ENCODE results near the gene PLCL1. TPM values are rescaled to one million over a fixed set of nuclear protein-coding genes. Genes with fewer than 3 reads are reported as not detected.

PLCL1 gene
- polyA plus RNA-seq, 1 of the 3 experiments (the other 2 are of a cell fraction) = 7.7 TPM

GRCh38 chr2:197986977-197987376 lies 182.6 kb downstream of the PLCL1 start:
- TF ChIP-seq MAX (IDR thresholded peaks at IDR 0.05; ENCODE audit: low read depth) (no peak), MXI1 (IDR thresholded peaks at IDR 0.05; ENCODE audit: low read depth, low read length) (no peak), RCOR1 (IDR thresholded peaks at IDR 0.05; ENCODE audit: low read length) (peak; percentile 43; the same call in 1 of the 2 replicates), GATA2 (CRISPR knock-in tag; IDR thresholded peaks at IDR 0.05) (peak; percentile 18; the same call in 1 of the 2 replicates), TCF12 (IDR thresholded peaks at IDR 0.05) (peak; percentile 43), POLR2AphosphoS5 (IDR thresholded peaks at IDR 0.05; ENCODE audit: low read depth, low read length) (0 out of 2 replicates have a peak, but pooled peaks have one; percentile 14)
- TF ChIP-seq, protein P1, sequence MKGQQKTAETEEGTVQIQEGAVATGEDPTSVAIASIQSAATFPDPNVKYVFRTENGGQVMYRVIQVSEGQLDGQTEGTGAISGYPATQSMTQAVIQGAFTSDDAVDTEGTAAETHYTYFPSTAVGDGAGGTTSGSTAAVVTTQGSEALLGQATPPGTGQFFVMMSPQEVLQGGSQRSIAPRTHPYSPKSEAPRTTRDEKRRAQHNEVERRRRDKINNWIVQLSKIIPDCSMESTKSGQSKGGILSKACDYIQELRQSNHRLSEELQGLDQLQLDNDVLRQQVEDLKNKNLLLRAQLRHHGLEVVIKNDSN (IDR thresholded peaks at IDR 0.05; ENCODE audit: borderline replicate concordance, low read depth) = no peak
- Histone ChIP-seq H3K4me1 (ENCODE audit: control insufficient read depth in 1 of 2, insufficient read depth in 2 of 2, low read depth in 1 of 2, low read length in 1 of 2) (peaks cover 2 to 7% of the 10 kb centered on the region in 2 experiments), H3K36me3 (replicated peaks in 1 of 2; ENCODE audit: control insufficient read depth in 1 of 2, insufficient read depth in 2 of 2, low read length in 1 of 2) (no peaks in the 10 kb centered on the region), H3K4me2 (no peak overlapping the region), H3F3A (replicated peaks; ENCODE audit: insufficient read depth) (no peaks in the 10 kb centered on the region), H4K20me1 (ENCODE audit: insufficient read depth) (no peaks in the 10 kb centered on the region; the same call in 1 of the 2 replicates), H3K9ac (no peak overlapping the region), H3K27ac (ENCODE audit: low read depth in 2 of 2, low read length in 1 of 2) (peak overlapping the region in 1 of 2 experiments; percentile 82; a peak in 2 of 4 replicates), H3K27me3 (ENCODE audit: insufficient read depth) (no peaks in the 10 kb centered on the region), H3K4me3 (ENCODE audit: low read depth in 2 of 2, low read length in 1 of 2) (no peak overlapping the region), H2AFZ (ENCODE audit: low read depth) (no peak overlapping the region), H3K9me3 (no peaks in the 10 kb centered on the region), H3K79me2 (ENCODE audit: insufficient read depth) (peaks cover 6% of the 10 kb centered on the region; the same call in 1 of the 2 replicates), H3K9me2 (no peaks in the 10 kb centered on the region)
- CTCF ChIA-PET = interaction anchor here (0.9 to 1.9 kb wide), 2 partner anchors 183 to 310 kb away, joined by 3 to 6 read pairs; partner anchors contain the start of gene PLCL1
- 67% methylated on average over 3 of the region's 3 CpGs for WGBS (ENCODE audit: low lambda C conversion rate)
- POLR2A ChIA-PET = no interaction called here
- peak; percentile 32 for DNase-seq

DNA sequence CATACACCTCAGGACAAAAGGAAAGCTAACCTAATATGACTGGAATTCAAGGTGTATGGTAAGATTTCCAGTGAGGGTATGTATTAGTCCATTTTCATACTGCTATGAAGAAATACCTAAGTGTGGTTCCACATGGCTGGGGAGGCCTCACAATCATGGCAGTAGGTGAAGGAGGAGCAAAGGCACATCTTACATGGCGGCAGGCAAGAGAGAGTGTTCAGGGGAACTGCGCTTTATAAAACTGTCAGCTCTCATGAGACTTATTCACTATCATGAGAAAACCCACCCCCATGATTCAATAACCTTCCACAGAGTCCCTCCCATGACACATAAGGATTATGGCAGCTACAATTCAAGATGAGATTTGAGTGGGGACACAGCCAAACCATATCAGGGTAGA lies 186.0 kb downstream of the PLCL1 start:
- Histone ChIP-seq H3K9me2 (no peaks in the 10 kb centered on the region), H3K27me3 (ENCODE audit: insufficient read depth) (no peaks in the 10 kb centered on the region), H2AFZ (ENCODE audit: low read depth) (no peak overlapping the region), H4K20me1 (ENCODE audit: insufficient read depth) (no peaks in the 10 kb centered on the region; the same call in 1 of the 2 replicates), H3K27ac (ENCODE audit: low read depth in 2 of 2, low read length in 1 of 2) (no peak overlapping the region), H3K79me2 (ENCODE audit: insufficient read depth) (peaks cover 6% of the 10 kb centered on the region; the same call in 1 of the 2 replicates), H3K9ac (no peak overlapping the region), H3K4me2 (no peak overlapping the region), H3K36me3 (replicated peaks in 1 of 2; ENCODE audit: control insufficient read depth in 1 of 2, insufficient read depth in 2 of 2, low read length in 1 of 2) (peaks cover 0 to 4% of the 10 kb centered on the region in 2 experiments), H3K4me3 (ENCODE audit: low read depth in 2 of 2, low read length in 1 of 2) (no peak overlapping the region), H3K9me3 (no peaks in the 10 kb centered on the region), H3K4me1 (ENCODE audit: control insufficient read depth in 1 of 2, insufficient read depth in 2 of 2, low read depth in 1 of 2, low read length in 1 of 2) (peaks cover under 1% of the 10 kb centered on the region in 2 experiments; a peak in 2 of 4 replicates), H3F3A (replicated peaks; ENCODE audit: insufficient read depth) (no peaks in the 10 kb centered on the region)
- DNase-seq = no peak
- no peak for TF ChIP-seq USF2 (IDR thresholded peaks at IDR 0.05; ENCODE audit: borderline replicate concordance, low read depth, low read length)
- no peak for TF ChIP-seq RXRA (IDR thresholded peaks at IDR 0.05; ENCODE audit: borderline replicate concordance, low read depth)
- no peak for TF ChIP-seq FOXM1 (IDR thresholded peaks at IDR 0.05; ENCODE audit: low read depth)
- TF ChIP-seq TCF12 (IDR thresholded peaks at IDR 0.05) = no peak
- TF ChIP-seq MXI1 (IDR thresholded peaks at IDR 0.05; ENCODE audit: low read depth, low read length) = no peak
- no peak for TF ChIP-seq TEAD4 (IDR thresholded peaks at IDR 0.05; ENCODE audit: borderline replicate concordance, insufficient read depth)
- no peak for TF ChIP-seq ELF1 (IDR thresholded peaks at IDR 0.05)
- ChIA-PET POLR2A (no interaction called here), CTCF (interaction anchor here (0.7 kb wide), 1 partner anchor 185 kb away, joined by 3 read pairs; no protein-coding TSS in a partner anchor)
- WGBS (ENCODE audit: low lambda C conversion rate) = 90% methylated on average over 2 of the region's 2 CpGs

All from SK-N-SH (cell line).